HG03108 (cell line): Measurements from ENCODE around the gene PSMA8.
"Not testable (repeated sequence)": the region's sequence is repeated elsewhere in the genome, so short reads cannot be mapped to it uniquely, and the experiment has no call there.

Source experiments
- ATAC-seq: cut with Tn5 transposase; IDR thresholded peaks from one replicate; pipeline ENCODE4 v1.9.1; 2021; ENCODE audit warnings: moderate library complexity; ENCODE audit not compliant: unreplicated experiment

Gene PSMA8

GRCh38 chr18:26133652-26134051 is at the start of gene PSMA8:
TSS of gene PSMA8 (plus strand) at chr18:26133869. CDS start at chr18:26133966, 97 bp downstream.
- ATAC-seq: no peak

GRCh38 chr18:26085056-26085455 is 48.6 kb upstream of the PSMA8 start:
- no peak for ATAC-seq

- ATAC-seq: no peak
Observed at GRCh38 chr18:26086959-26087358, 46.7 kb upstream of the PSMA8 start.

GRCh38 chr18:26088487-26088886 is 45.2 kb upstream of the PSMA8 start:
- ATAC-seq: no peak

GRCh38 chr18:26089293-26090129 is 44.2 kb upstream of the PSMA8 start:
- peak; percentile 14 for ATAC-seq

GRCh38 chr18:26090130-26091046 is 43.3 kb upstream of the PSMA8 start, which contains the start of gene SS18:
TSS of gene SS18 (minus strand) at chr18:26090613. CDS start at chr18:26090569, 44 bp downstream.
- peak; percentile 80 for ATAC-seq

GRCh38 chr18:26091047-26091630 is 42.5 kb upstream of the PSMA8 start:
- peak; percentile 31 for ATAC-seq

- ATAC-seq: no peak
Observed at GRCh38 chr18:26096852-26097251, 36.8 kb upstream of the PSMA8 start.

GRCh38 chr18:26097563-26097962 is 36.1 kb upstream of the PSMA8 start:
- ATAC-seq: no peak

GRCh38 chr18:26103579-26103978 is 30.1 kb upstream of the PSMA8 start:
- no peak for ATAC-seq

- no peak for ATAC-seq
Observed at GRCh38 chr18:26104035-26104434, 29.6 kb upstream of the PSMA8 start.

GRCh38 chr18:26119246-26119645 is 14.4 kb upstream of the PSMA8 start:
- ATAC-seq: no peak

GRCh38 chr18:26121476-26121875 is 12.2 kb upstream of the PSMA8 start:
- ATAC-seq: no peak

GRCh38 chr18:26121994-26122393 is 11.7 kb upstream of the PSMA8 start:
- not testable (repeated sequence) for ATAC-seq

- ATAC-seq: no peak
Observed at GRCh38 chr18:26127786-26128185, 5.9 kb upstream of the PSMA8 start.

GRCh38 chr18:26128192-26128591 is 5.5 kb upstream of the PSMA8 start:
- not testable (repeated sequence) for ATAC-seq

GRCh38 chr18:26134107-26134506 is 438 bp downstream of the PSMA8 start:
- ATAC-seq: no peak

GRCh38 chr18:26135548-26135947 is 1.9 kb downstream of the PSMA8 start:
- ATAC-seq: no peak

- ATAC-seq: no peak
Observed at GRCh38 chr18:26157326-26157725, 23.7 kb downstream of the PSMA8 start.

GRCh38 chr18:26159353-26159752 is 25.7 kb downstream of the PSMA8 start:
- no peak for ATAC-seq

GRCh38 chr18:26164571-26164970 is 30.9 kb downstream of the PSMA8 start:
- ATAC-seq: no peak
